Panc1 (cell line): ENCODE measurements around the gene SLC26A11. TPM values are rescaled to one million over a fixed set of nuclear protein-coding genes. Genes with fewer than 3 reads are reported as not detected.

Experiments used
- ATAC-seq: fragments of 200-7000 bp; cut with Tn5 transposase; 2 replicates; pipeline ENCODE4 v1.9.1; 2020; ENCODE audit warnings: mild to moderate bottlenecking, moderate library complexity
- BruUV-seq: library from RNA; stranded (reverse); fragments of 400-500 nt; replicated peaks from 2 replicates; lab custom pipeline; 2021; lab: Mats Ljungman, UMichigan
- CTCF ChIA-PET: fragments of 300-600 bp; sonication (Branson Sonifier 250); formaldehyde crosslinking; loops from one replicate; lab custom pipeline; 2022; ENCODE audit warnings: antibody characterized with exemption; lab: Charles Lee
- POLR2A ChIA-PET: fragments of 300-600 bp; sonication (Branson Sonifier 250); formaldehyde crosslinking; loops from one replicate; lab custom pipeline; 2022; ENCODE audit warnings: antibody characterized with exemption; lab: Charles Lee
- DNase-seq: peaks from one replicate; pipeline ENCODE4 v3.0.0-alpha.2; 2010; ENCODE audit warnings: low read depth, low spot score
- H3K27ac ChIP-seq: 2 replicates; pipeline ENCODE4 v1.5.1; 2011; ENCODE audit warnings: mild to moderate bottlenecking, low read length, inconsistent platforms
- H3K27me3 ChIP-seq: fragments of 200-500 bp; sonication (Bioruptor generic); 2 replicates; pipeline ENCODE4 v1.6.0; 2014; ENCODE audit warnings: low read length, inconsistent platforms; ENCODE audit not compliant: control insufficient read depth, insufficient read depth
- H3K36me3 ChIP-seq: fragments of 200-500 bp; sonication (Bioruptor generic); 2 replicates; pipeline ENCODE4 v1.5.1; 2014; ENCODE audit warnings: inconsistent platforms, mild to moderate bottlenecking, low read length, moderate library complexity; ENCODE audit not compliant: control insufficient read depth, insufficient read depth
- H3K4me1 ChIP-seq: 2 replicates; pipeline ENCODE4 v1.5.1; 2011; ENCODE audit warnings: inconsistent platforms, mild to moderate bottlenecking, low read length, moderate library complexity; ENCODE audit not compliant: control insufficient read depth, insufficient read depth
- H3K4me3 ChIP-seq, 2 experiments: 2 replicates each; pipeline ENCODE4 v1.5.1; 2011 to 2012; ENCODE audit warnings: low read depth in 2 of 2, low read length in 2 of 2, mild to moderate bottlenecking in 2 of 2, inconsistent platforms in 1 of 2, moderate library complexity in 1 of 2
- H3K9me3 ChIP-seq: fragments of 200-500 bp; sonication (Bioruptor generic); 2 replicates; pipeline ENCODE4 v1.5.1; 2014; ENCODE audit warnings: low read depth, mild to moderate bottlenecking, inconsistent platforms, low read length, moderate library complexity; ENCODE audit not compliant: control insufficient read depth, insufficient read depth
- POLR2AphosphoS5 ChIP-seq: IDR thresholded peaks from 2 replicates; pipeline ENCODE4 v1.6.1; 2012; ENCODE audit warnings: mild to moderate bottlenecking, low read depth, low read length, moderate library complexity
- REST ChIP-seq, 2 experiments: IDR thresholded peaks; 2 replicates each; pipeline ENCODE4 v1.6.1; 2011 to 2012; ENCODE audit warnings: low read depth in 2 of 2, control low read depth in 1 of 2, low read length in 1 of 2, mild to moderate bottlenecking in 1 of 2, moderate library complexity in 1 of 2; ENCODE audit not compliant: insufficient read depth in 1 of 2
- SIN3A ChIP-seq: IDR thresholded peaks from 2 replicates; pipeline ENCODE4 v1.6.1; 2012; ENCODE audit warnings: low read depth, mild to moderate bottlenecking, low read length, moderate library complexity, borderline replicate concordance; ENCODE audit not compliant: insufficient read depth
- TCF7L2 ChIP-seq: IDR thresholded peaks from 2 replicates; pipeline ENCODE4 v1.6.1; 2011; ENCODE audit warnings: mild to moderate bottlenecking, low read depth, low read length, inconsistent platforms
- in situ Hi-C: cut with HindIII; loops from 2 replicates; pipeline ENCODE4 v1.10.0; 2016; ENCODE audit warnings: low sequenced_read_pairs, low pct_unique_long_range_greater_than_20kb
- intact Hi-C: fragments of 100-400 bp; cut with micrococcal nuclease; formaldehyde crosslinking; loops from one replicate; pipeline ENCODE4 v1.10.0; 2022; ENCODE audit not compliant: unreplicated experiment
- total RNA-seq: library from RNA; stranded (reverse); gene quantifications from one replicate; pipeline ENCODE4 v1.2.1, GENCODE V29; 2021; ENCODE audit not compliant: unreplicated experiment
- TF ChIP-seq, protein P1 (sequence below): fragments of 450-650 bp; IDR thresholded peaks from 2 replicates; pipeline ENCODE4 v1.5.1; 2017; ENCODE audit warnings: mild to moderate bottlenecking

Gene SLC26A11
- total RNA-seq, 1 experiment from 2014 or later: 30.9 TPM

- ChIA-PET CTCF (no interaction called here), POLR2A (no interaction called here)
- TF ChIP-seq, protein P1, sequence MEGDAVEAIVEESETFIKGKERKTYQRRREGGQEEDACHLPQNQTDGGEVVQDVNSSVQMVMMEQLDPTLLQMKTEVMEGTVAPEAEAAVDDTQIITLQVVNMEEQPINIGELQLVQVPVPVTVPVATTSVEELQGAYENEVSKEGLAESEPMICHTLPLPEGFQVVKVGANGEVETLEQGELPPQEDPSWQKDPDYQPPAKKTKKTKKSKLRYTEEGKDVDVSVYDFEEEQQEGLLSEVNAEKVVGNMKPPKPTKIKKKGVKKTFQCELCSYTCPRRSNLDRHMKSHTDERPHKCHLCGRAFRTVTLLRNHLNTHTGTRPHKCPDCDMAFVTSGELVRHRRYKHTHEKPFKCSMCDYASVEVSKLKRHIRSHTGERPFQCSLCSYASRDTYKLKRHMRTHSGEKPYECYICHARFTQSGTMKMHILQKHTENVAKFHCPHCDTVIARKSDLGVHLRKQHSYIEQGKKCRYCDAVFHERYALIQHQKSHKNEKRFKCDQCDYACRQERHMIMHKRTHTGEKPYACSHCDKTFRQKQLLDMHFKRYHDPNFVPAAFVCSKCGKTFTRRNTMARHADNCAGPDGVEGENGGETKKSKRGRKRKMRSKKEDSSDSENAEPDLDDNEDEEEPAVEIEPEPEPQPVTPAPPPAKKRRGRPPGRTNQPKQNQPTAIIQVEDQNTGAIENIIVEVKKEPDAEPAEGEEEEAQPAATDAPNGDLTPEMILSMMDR: no peak
- TF ChIP-seq SIN3A (no peak), REST (IDR thresholded peaks at IDR 0.05; ENCODE audit: insufficient read depth in 1 of 2, low read depth in 2 of 2, low read length in 1 of 2) (no peak), POLR2AphosphoS5 (no peak), TCF7L2 (no peak)
- no peak overlapping the region; the same call in 1 of the 2 replicates for H3K27ac ChIP-seq
- no peak overlapping the region for H3K4me3 ChIP-seq
- peaks cover 10% of the 10 kb centered on the region for H3K36me3 ChIP-seq
- H3K4me1 ChIP-seq: no peaks in the 10 kb centered on the region
- no peaks in the 10 kb centered on the region for H3K9me3 ChIP-seq
- in situ Hi-C loops: no loop called here
- DNase-seq (no peak), ATAC-seq (no peak)
- H3K27me3 ChIP-seq: no peaks in the 10 kb centered on the region
- intact Hi-C loops: no loop called here
- no TSS peak for BruUV-seq
These were observed 66.8 kb downstream of the SLC26A11 start for GRCh38 chr17:80287038-80287437.

DNA sequence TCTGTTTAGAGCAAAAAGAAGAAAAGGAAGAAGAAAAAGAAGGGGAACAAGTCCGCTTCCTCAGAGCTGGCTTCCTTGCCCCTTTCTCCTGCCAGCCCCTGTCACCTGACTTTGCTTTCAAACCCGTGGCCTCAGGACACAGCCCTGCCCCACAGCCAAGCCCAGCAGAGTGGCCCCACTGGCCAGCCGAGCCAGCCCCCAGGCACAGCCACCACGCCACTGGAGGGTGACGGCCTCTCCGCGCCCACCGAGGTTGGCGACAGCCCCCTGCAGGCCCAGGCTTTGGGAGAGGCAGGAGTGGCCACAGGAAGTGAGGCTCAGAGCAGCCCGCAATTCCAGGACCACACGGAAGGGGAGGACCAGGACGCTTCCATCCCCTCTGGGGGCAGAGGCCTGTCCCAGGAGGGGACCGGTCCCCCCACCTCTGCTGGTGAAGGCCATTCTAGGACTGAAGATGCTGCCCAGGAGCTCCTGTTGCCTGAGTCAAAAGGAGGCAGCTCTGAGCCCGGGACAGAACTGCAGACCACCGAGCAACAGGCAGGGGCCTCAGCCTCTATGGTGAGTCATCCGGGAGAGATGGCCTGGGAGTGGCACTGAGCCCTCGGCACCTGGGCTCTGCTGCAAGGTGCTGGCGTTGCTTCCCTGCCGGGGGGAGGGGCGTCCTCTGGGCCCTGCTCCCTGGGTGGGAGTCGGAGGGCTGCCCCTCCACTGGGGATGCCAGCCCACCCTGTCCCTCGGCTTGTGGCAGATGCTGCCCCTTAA lies 67.8 kb downstream of the SLC26A11 start:
- intact Hi-C loops: no loop called here
- H3K27me3 ChIP-seq: no peaks in the 10 kb centered on the region
- H3K9me3 ChIP-seq: no peaks in the 10 kb centered on the region
- no peak overlapping the region for H3K4me3 ChIP-seq
- CTCF ChIA-PET: no interaction called here
- H3K36me3 ChIP-seq: peaks cover 10% of the 10 kb centered on the region
- H3K4me1 ChIP-seq: no peaks in the 10 kb centered on the region
- no peak for TF ChIP-seq POLR2AphosphoS5
- TF ChIP-seq TCF7L2: no peak
- TF ChIP-seq, protein P1: no peak
- TF ChIP-seq SIN3A: no peak
- no peak for TF ChIP-seq REST (IDR thresholded peaks at IDR 0.05; ENCODE audit: insufficient read depth in 1 of 2, low read depth in 2 of 2, low read length in 1 of 2)
- no peak overlapping the region for H3K27ac ChIP-seq
- in situ Hi-C loops: no loop called here
- POLR2A ChIA-PET: no interaction called here
- TSS peak; percentile 67 for BruUV-seq
- DNase-seq: no peak
- ATAC-seq: no peak
